Midbrain (tissue), 1 donor: ENCODE measurements around the gene STIM1.
A peak's percentile ranks its signal among the peaks of the same experiment; 100 is the strongest.

Experiments used
- DNase-seq: peaks from one replicate; lab custom pipeline; 2025; lab: John Stamatoyannopoulos, UW

Gene STIM1

GRCh38 chr11:4068962-4069361 lies 213.5 kb downstream of the STIM1 start:
- DNase-seq, result no peak

- no peak for DNase-seq
These were observed 215.9 kb downstream of the STIM1 start for GRCh38 chr11:4071325-4071724.

GRCh38 chr11:4071914-4072313 lies 216.4 kb downstream of the STIM1 start:
- no peak for DNase-seq

GRCh38 chr11:4072668-4073285 lies 217.3 kb downstream of the STIM1 start:
- DNase-seq, result peak; percentile 80

DNA sequence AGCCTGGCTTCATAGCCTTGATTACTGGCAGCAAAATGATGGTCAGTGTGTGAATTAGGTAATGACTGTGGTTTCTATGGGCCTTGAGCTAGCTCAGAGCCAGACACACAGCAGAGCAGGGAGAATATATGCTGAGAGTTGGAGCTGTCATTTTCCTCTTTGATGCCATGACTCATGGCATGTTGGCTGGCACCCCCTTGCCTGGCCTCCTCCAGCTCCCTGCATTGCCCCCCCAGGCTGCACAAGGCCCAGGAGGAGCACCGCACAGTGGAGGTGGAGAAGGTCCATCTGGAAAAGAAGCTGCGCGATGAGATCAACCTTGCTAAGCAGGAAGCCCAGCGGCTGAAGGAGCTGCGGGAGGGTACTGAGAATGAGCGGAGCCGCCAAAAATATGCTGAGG lies 218.8 kb downstream of the STIM1 start:
- no peak for DNase-seq

DNA sequence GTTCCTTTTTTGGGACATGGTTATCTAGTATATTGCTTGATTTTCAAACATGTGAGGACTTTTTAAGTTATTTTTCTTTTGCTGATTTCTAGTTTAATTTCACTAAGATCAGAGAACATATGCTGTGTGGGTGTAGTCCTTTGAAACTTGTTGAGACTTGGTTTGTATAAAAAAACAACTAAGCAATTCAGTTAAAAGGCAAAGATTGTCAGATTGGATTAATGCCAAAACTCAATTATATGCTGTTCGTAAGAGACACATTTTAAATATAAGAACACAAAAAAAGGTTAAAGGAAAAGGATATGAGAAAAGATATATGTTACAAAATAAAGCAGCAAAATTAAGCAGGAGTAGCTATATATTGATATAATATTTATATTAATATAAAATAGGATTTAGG lies 221.3 kb downstream of the STIM1 start:
- DNase-seq, result no peak

GRCh38 chr11:4083198-4083597 lies 227.7 kb downstream of the STIM1 start:
- no peak for DNase-seq

DNA sequence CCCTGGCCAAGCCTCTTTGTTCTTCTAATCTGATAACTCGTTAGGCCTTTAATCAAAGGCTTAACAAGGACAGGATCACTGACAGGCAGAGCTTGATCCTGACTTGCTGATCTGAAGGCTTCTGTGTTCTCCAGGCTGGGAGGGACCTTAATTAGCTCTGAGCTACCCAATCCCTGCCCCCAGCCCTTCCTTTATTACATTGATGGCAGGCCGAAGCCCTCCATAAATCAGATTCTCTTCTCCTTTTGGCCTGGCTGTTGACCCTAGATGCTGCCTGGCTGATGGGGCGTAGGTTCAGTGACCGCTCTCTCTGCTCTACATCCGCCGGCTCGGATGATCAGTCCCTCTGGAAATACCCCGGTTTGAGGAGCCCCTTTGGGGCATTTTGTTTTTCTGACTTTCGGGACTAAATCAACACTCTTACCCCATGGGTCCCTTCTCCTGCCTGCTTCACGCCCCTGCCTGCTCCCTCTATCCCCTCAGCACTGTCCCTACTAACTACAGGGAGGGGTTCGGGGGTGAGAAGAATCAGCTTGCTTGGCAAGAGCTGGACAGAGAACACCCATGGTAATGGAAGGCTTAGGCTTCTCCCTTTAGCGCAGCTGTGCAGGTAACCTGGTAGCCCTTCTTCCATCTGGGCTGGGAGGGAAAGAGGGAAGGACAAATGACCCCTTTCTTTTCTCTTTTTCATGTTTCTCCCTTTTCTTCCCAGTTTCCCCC lies 229.1 kb downstream of the STIM1 start:
- no peak for DNase-seq

DNA sequence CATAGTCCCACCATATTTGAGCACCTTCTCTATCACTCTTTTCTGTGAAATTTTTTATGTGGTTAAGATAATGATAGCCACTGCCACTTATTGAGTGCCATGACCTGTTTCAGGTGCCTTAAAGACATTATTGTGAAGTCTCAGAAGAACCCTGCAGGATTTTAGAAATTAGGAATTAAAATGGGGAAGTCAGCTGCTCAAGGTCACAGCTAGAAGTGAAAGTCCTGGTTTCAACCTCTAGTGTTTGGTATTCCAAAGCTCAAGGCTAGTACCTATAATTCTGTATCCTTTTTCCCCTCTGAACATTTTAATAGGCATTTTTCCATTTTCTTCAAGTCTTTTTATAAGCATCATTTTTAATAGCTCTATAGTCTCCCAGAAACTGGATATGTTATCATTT lies 230.1 kb downstream of the STIM1 start:
- DNase-seq, result no peak

DNA sequence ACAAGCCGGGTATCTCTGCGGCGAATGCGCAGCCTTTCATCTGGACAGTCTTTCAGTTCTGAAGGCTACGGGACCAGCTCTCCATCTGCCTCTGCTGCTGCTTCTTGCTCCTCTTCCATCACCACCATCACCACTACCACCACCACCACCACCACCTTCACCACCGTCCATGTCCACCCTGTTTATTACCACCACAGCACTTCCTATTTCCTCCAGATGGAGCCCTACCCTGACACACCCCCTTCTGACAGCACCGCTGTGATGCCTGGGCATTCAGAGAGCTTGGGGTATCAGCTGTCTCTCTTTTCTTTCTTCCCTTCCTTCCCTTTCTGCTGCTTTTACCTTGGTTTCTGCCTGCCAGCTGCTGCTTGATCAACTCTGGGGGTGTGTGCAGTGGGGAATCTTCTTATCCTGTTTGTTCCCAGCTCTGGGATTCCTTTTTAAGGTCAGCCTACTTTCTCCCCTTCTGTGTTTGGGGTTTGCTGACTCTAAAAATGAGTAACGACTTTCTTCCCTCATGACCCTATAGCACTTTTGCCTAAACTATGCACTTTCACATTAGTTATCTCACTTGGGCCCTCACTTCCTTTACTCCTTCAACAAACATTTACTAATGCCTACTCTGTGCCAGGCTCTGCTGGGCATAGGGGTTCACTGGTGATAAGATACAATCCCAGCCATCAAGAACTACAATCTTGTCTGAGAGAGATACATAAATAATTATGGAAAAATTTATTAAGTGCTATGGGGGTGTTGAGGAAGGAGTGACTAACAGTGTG lies 231.3 kb downstream of the STIM1 start:
- no peak for DNase-seq

DNA sequence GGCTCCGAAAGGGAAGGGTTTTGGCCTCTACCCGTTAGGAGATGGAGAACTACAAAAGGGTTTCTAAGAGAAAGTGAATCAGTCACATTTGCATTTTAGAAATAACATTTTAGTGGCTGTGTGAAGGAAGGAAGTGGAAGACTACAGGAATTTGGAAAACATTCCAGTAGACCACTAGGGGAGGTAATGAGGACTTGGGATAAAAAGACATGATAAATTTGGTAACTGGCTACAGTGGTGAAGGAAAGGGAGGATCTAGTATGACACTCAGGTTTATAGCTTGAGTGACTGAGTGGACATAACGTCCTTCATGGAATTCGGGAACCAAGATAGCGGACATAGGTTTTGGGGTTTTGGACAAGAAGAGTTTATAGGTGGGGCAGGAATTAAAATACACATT lies 232.1 kb downstream of the STIM1 start:
- DNase-seq, result no peak

GRCh38 chr11:4090258-4090657 lies 234.8 kb downstream of the STIM1 start:
- no peak for DNase-seq

- no peak for DNase-seq
These were observed 236.6 kb downstream of the STIM1 start for GRCh38 chr11:4092026-4092425.

GRCh38 chr11:4093519-4094347 lies 238.3 kb downstream of the STIM1 start:
- no peak for DNase-seq

- peak; percentile 96 for DNase-seq
These were observed 239.2 kb downstream of the STIM1 start, which contains the start of gene RRM1 for GRCh38 chr11:4094348-4095291. TSS of gene RRM1 (plus strand) at chr11:4094799. CDS start at chr11:4095013, 214 bp downstream.

GRCh38 chr11:4095509-4096230 lies 240.2 kb downstream of the STIM1 start:
- no peak for DNase-seq

GRCh38 chr11:4098026-4098621 lies 242.7 kb downstream of the STIM1 start:
- no peak for DNase-seq

DNA sequence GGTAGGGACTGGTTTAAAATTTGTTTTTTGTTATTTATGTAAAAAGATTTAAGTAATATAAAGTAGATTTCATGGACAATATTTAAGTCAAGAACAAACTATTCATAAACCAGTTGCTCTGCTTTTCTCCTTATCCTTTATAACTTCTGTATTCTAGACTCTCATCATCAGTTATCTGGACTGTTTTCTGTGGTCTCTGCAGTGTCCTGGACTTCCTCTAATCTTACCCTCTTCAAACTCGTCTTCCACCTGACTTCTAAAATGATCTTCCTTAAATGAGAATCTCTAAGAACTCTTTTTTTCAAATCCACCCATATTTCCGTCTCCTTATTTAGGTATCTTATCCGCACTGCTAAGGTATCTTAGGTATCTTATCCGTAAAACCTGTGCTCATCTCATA lies 247.2 kb downstream of the STIM1 start:
- DNase-seq, result no peak

GRCh38 chr11:4103269-4103668 lies 247.8 kb downstream of the STIM1 start:
- no peak for DNase-seq

- no peak for DNase-seq
These were observed 250.5 kb downstream of the STIM1 start for GRCh38 chr11:4105916-4106315.
